IMR-90 (cell line): ENCODE data around the gene CAMTA1.

Source experiments
- CEBPB ChIP-seq: IDR thresholded peaks from 2 replicates; pipeline ENCODE4 v1.6.1; 2012; ENCODE audit warnings: low read depth, low read length, improper control_type of control experiment
- FOS ChIP-seq: fragments of 150-350 bp; IDR thresholded peaks from 2 replicates; pipeline ENCODE4 v1.6.1; 2016; ENCODE audit warnings: low read depth, low read length
- MAFK ChIP-seq: IDR thresholded peaks from 2 replicates; pipeline ENCODE4 v1.6.1; 2012; ENCODE audit warnings: low read depth, low read length, improper control_type of control experiment
- MXI1 ChIP-seq: IDR thresholded peaks from 2 replicates; pipeline ENCODE4 v1.6.1; 2012; ENCODE audit warnings: low read depth, mild to moderate bottlenecking, low read length, moderate library complexity, borderline replicate concordance
- NFE2L2 ChIP-seq: fragments of 150-350 bp; IDR thresholded peaks from 2 replicates; pipeline ENCODE4 v1.6.1; 2016; ENCODE audit warnings: low read depth, mild to moderate bottlenecking, low read length
- POLR2A ChIP-seq: IDR thresholded peaks from 2 replicates; pipeline ENCODE4 v1.6.1; 2012; ENCODE audit warnings: mild to moderate bottlenecking, low read depth, low read length
- RAD21 ChIP-seq: IDR thresholded peaks from 2 replicates; pipeline ENCODE4 v1.6.1; 2012; ENCODE audit warnings: low read length, improper control_type of control experiment
- RFX5 ChIP-seq: IDR thresholded peaks from 2 replicates; pipeline ENCODE4 v1.8.0; 2012; ENCODE audit warnings: low read depth, mild to moderate bottlenecking, low read length, moderate library complexity
- TF ChIP-seq, protein P1 (sequence below): conservative IDR thresholded peaks from 2 replicates; pipeline ENCODE4 v1.5.1; 2012; ENCODE audit warnings: mild to moderate bottlenecking, low read depth, low read length, improper control_type of control experiment

DNA sequence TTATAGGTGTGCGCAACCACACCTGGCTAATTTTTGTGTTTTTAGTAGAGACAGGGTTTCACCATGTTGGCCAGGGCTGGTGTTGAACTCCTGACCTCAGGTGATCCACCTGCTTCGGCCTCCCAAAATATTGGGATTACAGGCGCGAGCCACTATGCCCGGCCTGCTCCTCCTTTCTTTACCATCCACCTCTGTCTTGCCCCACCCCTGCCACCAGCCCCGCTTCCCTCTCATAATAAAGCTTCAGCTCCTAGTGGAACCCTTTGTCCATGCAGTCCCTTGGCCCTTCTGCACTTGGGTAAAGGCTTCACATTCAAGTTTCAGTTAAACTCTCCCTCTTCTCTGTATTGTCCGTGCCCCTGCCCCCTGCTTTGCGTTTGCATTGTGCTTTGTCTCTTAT is 120.1 kb downstream of the CAMTA1 start:
- TF ChIP-seq NFE2L2 = no peak
- TF ChIP-seq, protein P1, sequence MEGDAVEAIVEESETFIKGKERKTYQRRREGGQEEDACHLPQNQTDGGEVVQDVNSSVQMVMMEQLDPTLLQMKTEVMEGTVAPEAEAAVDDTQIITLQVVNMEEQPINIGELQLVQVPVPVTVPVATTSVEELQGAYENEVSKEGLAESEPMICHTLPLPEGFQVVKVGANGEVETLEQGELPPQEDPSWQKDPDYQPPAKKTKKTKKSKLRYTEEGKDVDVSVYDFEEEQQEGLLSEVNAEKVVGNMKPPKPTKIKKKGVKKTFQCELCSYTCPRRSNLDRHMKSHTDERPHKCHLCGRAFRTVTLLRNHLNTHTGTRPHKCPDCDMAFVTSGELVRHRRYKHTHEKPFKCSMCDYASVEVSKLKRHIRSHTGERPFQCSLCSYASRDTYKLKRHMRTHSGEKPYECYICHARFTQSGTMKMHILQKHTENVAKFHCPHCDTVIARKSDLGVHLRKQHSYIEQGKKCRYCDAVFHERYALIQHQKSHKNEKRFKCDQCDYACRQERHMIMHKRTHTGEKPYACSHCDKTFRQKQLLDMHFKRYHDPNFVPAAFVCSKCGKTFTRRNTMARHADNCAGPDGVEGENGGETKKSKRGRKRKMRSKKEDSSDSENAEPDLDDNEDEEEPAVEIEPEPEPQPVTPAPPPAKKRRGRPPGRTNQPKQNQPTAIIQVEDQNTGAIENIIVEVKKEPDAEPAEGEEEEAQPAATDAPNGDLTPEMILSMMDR = no peak
- no peak for TF ChIP-seq MXI1
- no peak for TF ChIP-seq POLR2A
- no peak for TF ChIP-seq MAFK
- TF ChIP-seq CEBPB = no peak
- TF ChIP-seq RAD21 = no peak
- TF ChIP-seq FOS = no peak
- no peak for TF ChIP-seq RFX5
